Breast epithelium (tissue), 3 donors: ENCODE results near the gene NEO1.

ENCODE experiments used
- CTCF ChIP-seq, 3 donors: fragments of 450-650 bp; IDR thresholded peaks; one replicate each; pipeline ENCODE4 v1.5.1; 2016 to 2017; ENCODE audit warnings: antibody characterized with exemption in 3 of 3, mild to moderate bottlenecking in 3 of 3, moderate library complexity in 3 of 3
- POLR2A ChIP-seq: fragments of 450-650 bp; IDR thresholded peaks from one replicate; pipeline ENCODE4 v1.6.1; 2016; ENCODE audit warnings: antibody characterized with exemption, mild to moderate bottlenecking, moderate library complexity

DNA sequence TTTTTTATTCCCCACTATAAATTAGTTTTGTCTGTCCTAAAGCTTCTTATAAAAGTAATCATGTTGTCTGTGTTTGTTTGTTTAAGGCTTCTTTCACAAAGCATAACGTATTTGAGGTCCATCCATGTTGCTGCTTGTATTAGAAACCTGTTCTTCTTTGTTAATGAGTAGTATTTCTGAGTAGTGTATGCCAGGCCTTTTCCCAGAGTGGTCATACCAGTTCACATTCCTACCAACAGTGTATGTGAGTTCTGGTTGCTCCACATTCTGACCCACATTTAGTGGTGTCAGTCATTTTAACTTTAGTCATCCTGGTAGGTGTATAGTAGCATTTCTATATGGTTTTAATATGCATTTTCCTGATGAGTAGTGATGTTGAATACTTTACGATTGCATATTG is 98.6 kb downstream of the NEO1 start:
- TF ChIP-seq POLR2A (no peak), CTCF (IDR thresholded peaks at IDR 0.05) (no peak)
